OCI-LY1 (cell line): ENCODE results near the gene ZNF529.

ENCODE experiments used
- H2AFZ ChIP-seq: fragments of 200-600 bp; sonication (generic), shearing (Covaris generic); 2 replicates; pipeline ENCODE4 v1.6.0; 2014; ENCODE audit warnings: antibody characterized with exemption, mild to moderate bottlenecking, low read length
- H3F3A ChIP-seq: fragments of 200-600 bp; sonication (generic), shearing (Covaris generic); 2 replicates; pipeline ENCODE4 v1.6.0; 2014; ENCODE audit warnings: mild to moderate bottlenecking, antibody characterized with exemption, low read length, moderate library complexity; ENCODE audit not compliant: insufficient read depth
- H3K27ac ChIP-seq: fragments of 200-600 bp; sonication (generic); 2 replicates; pipeline ENCODE4 v1.5.1; 2014; ENCODE audit warnings: low read length, mixed run types, mild to moderate bottlenecking, low read depth; ENCODE audit not compliant: poor library complexity, severe bottlenecking
- H3K27me3 ChIP-seq: fragments of 200-600 bp; sonication (generic); 2 replicates; pipeline ENCODE4 v1.6.0; 2014; ENCODE audit warnings: antibody characterized with exemption, mild to moderate bottlenecking, low read length, moderate library complexity; ENCODE audit not compliant: insufficient read depth
- H3K36me3 ChIP-seq: fragments of 200-600 bp; sonication (generic); 2 replicates; pipeline ENCODE4 v1.6.1; 2014; ENCODE audit warnings: mild to moderate bottlenecking, antibody characterized with exemption, low read length, moderate library complexity, mixed read lengths; ENCODE audit not compliant: insufficient read depth
- H3K4me1 ChIP-seq: fragments of 200-600 bp; sonication (generic); 2 replicates; pipeline ENCODE4 v1.5.1; 2014; ENCODE audit warnings: mild to moderate bottlenecking, low read length, moderate library complexity; ENCODE audit not compliant: insufficient read depth, severe bottlenecking
- H3K4me2 ChIP-seq: fragments of 200-600 bp; sonication (generic), shearing (Covaris generic); 2 replicates; pipeline ENCODE4 v1.6.1; 2014; ENCODE audit warnings: low read length
- H3K4me3 ChIP-seq: fragments of 200-600 bp; sonication (generic); 2 replicates; pipeline ENCODE4 v1.5.1; 2014; ENCODE audit warnings: low read length, low read depth, mild to moderate bottlenecking, mixed read lengths; ENCODE audit not compliant: poor library complexity, severe bottlenecking
- H3K79me2 ChIP-seq: fragments of 200-600 bp; shearing (Covaris generic); 2 replicates; pipeline ENCODE4 v1.6.1; 2016; ENCODE audit warnings: mixed run types, low read length, mixed read lengths; ENCODE audit not compliant: insufficient read depth
- H3K9ac ChIP-seq: fragments of 200-600 bp; sonication (generic), shearing (Covaris generic); 2 replicates; pipeline ENCODE4 v1.6.1; 2014; ENCODE audit warnings: mild to moderate bottlenecking, low read length, mixed read lengths
- H3K9me2 ChIP-seq: fragments of 200-600 bp; sonication (generic), shearing (Covaris generic); 2 replicates; pipeline ENCODE4 v1.6.1; 2014; ENCODE audit warnings: low read depth, mild to moderate bottlenecking, low read length, mixed read lengths
- H3K9me3 ChIP-seq: fragments of 200-600 bp; shearing (Covaris generic); 2 replicates; pipeline ENCODE4 v1.6.1; 2014; ENCODE audit warnings: low read length, mixed read lengths
- H4K20me1 ChIP-seq: fragments of 200-600 bp; sonication (generic), shearing (Covaris generic); 2 replicates; pipeline ENCODE4 v1.6.0; 2016; ENCODE audit warnings: mild to moderate bottlenecking, low read length; ENCODE audit not compliant: insufficient read depth
- EZH2 ChIP-seq: fragments of 200-600 bp; sonication (generic), shearing (Covaris generic); IDR thresholded peaks from 2 replicates; pipeline ENCODE4 v1.8.0; 2017; ENCODE audit warnings: borderline replicate concordance, mixed run types, mild to moderate bottlenecking, antibody characterized with exemption, low read length, moderate library complexity, mixed read lengths
- TF ChIP-seq, protein P1 (sequence below): fragments of 200-600 bp; sonication (generic), shearing (Covaris generic); IDR thresholded peaks from 2 replicates; pipeline ENCODE4 v1.5.1; 2017; ENCODE audit warnings: mild to moderate bottlenecking, antibody characterized with exemption, low read length, moderate library complexity, mixed read lengths

Gene ZNF529

GRCh38 chr19:36573020-36573894 is at the start of gene ZNF529:
ZNF529 (minus strand) TSS chr19:36573292; CDS start chr19:36572346, 946 bp downstream.
- Histone ChIP-seq H3K4me3 (peak within 1 kb of the TSS; percentile 73), H3K9me2 (no peaks in the 10 kb centered on the region), H3K27me3 (no peaks in the 10 kb centered on the region), H3K9ac (peak within 1 kb of the TSS; percentile 81), H3K27ac (peak within 1 kb of the TSS; percentile 51), H4K20me1 (no peaks in the 10 kb centered on the region), H2AFZ (no peak within 1 kb of the TSS), H3K4me1 (peaks cover 20% of the 10 kb centered on the region), H3K36me3 (peaks cover 69% of the 10 kb centered on the region), H3K79me2 (peaks cover 27% of the 10 kb centered on the region), H3F3A (no peaks in the 10 kb centered on the region), H3K4me2 (peak within 1 kb of the TSS; percentile 76), H3K9me3 (peaks cover 2% of the 10 kb centered on the region)
- TF ChIP-seq, protein P1, sequence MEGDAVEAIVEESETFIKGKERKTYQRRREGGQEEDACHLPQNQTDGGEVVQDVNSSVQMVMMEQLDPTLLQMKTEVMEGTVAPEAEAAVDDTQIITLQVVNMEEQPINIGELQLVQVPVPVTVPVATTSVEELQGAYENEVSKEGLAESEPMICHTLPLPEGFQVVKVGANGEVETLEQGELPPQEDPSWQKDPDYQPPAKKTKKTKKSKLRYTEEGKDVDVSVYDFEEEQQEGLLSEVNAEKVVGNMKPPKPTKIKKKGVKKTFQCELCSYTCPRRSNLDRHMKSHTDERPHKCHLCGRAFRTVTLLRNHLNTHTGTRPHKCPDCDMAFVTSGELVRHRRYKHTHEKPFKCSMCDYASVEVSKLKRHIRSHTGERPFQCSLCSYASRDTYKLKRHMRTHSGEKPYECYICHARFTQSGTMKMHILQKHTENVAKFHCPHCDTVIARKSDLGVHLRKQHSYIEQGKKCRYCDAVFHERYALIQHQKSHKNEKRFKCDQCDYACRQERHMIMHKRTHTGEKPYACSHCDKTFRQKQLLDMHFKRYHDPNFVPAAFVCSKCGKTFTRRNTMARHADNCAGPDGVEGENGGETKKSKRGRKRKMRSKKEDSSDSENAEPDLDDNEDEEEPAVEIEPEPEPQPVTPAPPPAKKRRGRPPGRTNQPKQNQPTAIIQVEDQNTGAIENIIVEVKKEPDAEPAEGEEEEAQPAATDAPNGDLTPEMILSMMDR: no peak
- no peak for TF ChIP-seq EZH2

DNA sequence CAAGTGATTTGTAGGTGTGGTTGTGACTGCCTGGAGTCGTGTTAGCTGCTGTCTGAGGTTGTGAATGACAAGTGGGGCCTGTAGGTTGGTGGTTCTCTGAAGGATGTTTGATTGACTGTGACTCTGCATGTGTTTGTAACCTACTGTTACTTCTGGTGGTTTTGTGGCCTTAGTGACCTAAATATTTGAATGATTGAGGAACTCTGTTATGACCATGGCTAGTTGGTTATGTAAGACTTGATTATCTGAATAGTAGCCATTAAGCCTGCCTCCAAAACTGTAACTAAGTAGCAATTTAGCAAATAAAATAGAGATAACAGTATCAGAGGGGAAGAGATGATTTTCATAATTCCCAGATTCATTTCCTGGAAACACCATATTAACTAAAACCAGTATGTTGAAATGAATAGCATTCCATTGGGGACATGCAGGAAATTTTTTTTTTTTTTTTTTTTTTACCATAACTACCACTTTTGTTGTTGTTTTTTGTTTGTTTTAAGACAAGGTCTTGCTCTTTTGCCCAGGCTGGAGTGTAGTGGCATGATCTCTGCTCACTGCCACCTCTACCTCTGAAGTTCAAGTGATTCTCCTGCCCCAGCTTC is 32.9 kb upstream of the ZNF529 start:
- Histone ChIP-seq H3K4me1 (peaks cover 23% of the 10 kb centered on the region), H3K9me3 (peaks cover 13% of the 10 kb centered on the region; the same call in 1 of the 2 replicates), H3K9me2 (no peaks in the 10 kb centered on the region), H4K20me1 (no peaks in the 10 kb centered on the region), H3K4me2 (peak overlapping the region; percentile 75), H3K27ac (peak overlapping the region; percentile 82), H3K27me3 (no peaks in the 10 kb centered on the region), H2AFZ (0 out of 2 replicates have a peak overlapping the region, but pooled peaks have one; percentile 91), H3F3A (no peaks in the 10 kb centered on the region), H3K9ac (peak overlapping the region; percentile 96), H3K79me2 (peaks cover 22% of the 10 kb centered on the region), H3K36me3 (peaks cover 57% of the 10 kb centered on the region), H3K4me3 (peak overlapping the region; percentile 93)
- no peak for TF ChIP-seq EZH2
- TF ChIP-seq, protein P1: no peak

DNA sequence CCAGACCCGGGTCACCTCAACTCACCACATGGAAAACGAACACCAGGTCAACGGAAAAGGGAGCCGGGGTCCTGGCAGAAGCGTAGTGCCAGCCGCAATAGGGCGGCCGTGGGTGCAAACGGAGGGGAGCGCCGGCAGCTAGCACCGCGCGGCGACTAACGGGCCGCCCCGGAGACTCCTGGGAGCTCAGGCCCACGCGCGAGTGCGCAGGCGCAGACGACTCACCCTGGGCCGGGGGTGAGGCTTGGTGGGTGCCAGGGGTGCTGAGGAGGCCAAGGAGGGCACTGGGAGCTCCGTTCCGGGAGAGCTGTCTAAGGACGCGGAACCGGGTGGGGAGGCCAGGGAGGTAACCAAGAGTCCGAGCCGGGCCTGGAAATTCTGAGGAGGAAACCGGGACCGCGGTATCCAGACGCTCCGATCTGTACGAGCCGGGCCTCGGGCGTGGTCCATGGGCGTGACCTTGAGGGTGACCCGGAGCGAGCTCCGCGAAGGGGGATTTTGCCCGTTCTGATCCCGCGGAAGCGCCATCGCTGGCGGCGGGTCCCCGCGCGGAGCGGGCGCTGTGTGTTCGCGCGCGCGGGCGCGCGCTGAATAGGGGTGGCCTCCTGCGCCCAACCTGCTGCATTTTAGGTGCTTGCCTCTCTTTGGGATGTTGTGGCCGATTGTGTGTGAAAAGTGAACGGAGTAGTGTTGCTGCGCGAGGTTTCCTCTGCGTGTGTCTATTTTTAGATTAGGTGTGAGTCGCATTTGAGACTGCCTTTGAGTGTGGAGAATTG is 32.2 kb upstream of the ZNF529 start, which contains the start of gene ZNF382:
Gene ZNF382, plus strand, starts transcription at position 213 of the 776 bp plus-strand sequence. CDS start 4,602 bp downstream, outside the sequence.
- Histone ChIP-seq H3F3A (no peaks in the 10 kb centered on the region), H3K79me2 (peaks cover 29% of the 10 kb centered on the region), H3K27me3 (no peaks in the 10 kb centered on the region), H3K9me3 (peaks cover 19% of the 10 kb centered on the region; the same call in 1 of the 2 replicates), H3K4me2 (peak within 1 kb of the TSS; percentile 75), H2AFZ (peak within 1 kb of the TSS; percentile 91), H3K36me3 (peaks cover 50% of the 10 kb centered on the region), H3K4me3 (peak within 1 kb of the TSS; percentile 93), H3K9me2 (no peaks in the 10 kb centered on the region), H3K9ac (peak within 1 kb of the TSS; percentile 96), H3K4me1 (peaks cover 23% of the 10 kb centered on the region), H3K27ac (peak within 1 kb of the TSS; percentile 82), H4K20me1 (no peaks in the 10 kb centered on the region)
- TF ChIP-seq, protein P1: no peak
- no peak for TF ChIP-seq EZH2
